GM19025 (cell line): ENCODE results near the gene GLRB.
"Not testable (repeated sequence)": the region's sequence is repeated elsewhere in the genome, so short reads cannot be mapped to it uniquely, and the experiment has no call there.

Experiments
- ATAC-seq: cut with Tn5 transposase; IDR thresholded peaks from one replicate; pipeline ENCODE4 v1.9.1; 2021; ENCODE audit warnings: mild to moderate bottlenecking, low read depth, moderate library complexity; ENCODE audit not compliant: unreplicated experiment

GLRB gene

DNA sequence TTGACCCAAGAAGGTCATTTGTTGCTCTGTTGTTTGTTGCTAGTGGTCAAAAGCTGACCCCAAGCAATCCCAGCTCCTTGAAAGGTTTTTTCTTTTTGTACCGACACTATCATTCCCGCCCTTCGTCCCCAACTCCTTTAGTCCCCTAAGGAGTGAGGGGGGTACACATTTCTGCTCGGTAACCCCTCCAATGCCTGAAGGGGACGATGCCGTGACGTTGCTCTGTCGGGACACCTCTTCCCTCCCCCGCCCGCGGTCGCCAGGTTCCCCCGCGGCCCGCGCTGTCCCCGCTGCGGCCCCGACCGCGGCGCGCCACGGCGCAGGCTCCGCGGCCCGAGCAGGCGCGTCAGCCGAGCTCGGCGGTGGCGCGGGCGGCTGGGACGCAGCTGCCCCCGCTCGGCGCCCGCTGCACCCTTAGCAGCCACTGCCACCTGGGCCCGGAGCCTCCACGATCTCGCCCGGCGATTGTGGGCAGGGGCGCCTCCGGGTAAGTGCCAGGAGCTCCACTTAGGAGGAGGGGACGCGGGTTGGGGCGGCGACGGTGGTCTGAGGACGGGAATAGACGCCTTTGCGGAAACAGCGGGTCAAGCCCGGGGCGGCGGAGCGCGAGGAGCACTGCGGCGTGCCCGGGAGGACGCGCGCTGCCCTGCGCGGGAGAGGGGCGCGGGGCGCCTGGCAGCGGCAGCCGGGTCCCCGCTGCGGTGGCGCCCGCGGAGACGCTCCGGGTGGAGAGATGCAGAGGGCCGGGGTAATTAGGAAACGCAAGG is at the start of gene GLRB:
Gene GLRB, plus strand, starts transcription at position 340 of the 767 bp plus-strand sequence. CDS start 1,875 bp downstream, outside the sequence.
- ATAC-seq: no peak

DNA sequence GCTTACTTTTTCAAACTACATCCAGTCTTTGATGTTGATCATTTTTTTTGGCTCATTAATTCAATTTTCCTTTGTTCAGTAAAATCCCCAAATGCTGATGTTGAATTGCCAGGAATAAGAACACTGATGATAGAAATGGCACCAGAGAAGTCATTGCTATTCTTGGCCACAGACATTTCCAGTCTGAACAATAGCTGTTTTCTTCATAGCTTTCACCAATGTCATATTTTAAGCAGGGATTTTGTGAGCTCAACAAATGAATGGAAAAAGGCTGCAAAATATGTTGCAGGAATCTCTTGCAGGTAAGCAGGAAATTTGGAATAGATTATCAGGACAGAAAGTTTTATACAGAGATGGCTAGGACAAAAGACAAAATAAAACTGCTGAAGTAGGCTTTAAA is 40.5 kb upstream of the GLRB start:
- ATAC-seq: no peak

DNA sequence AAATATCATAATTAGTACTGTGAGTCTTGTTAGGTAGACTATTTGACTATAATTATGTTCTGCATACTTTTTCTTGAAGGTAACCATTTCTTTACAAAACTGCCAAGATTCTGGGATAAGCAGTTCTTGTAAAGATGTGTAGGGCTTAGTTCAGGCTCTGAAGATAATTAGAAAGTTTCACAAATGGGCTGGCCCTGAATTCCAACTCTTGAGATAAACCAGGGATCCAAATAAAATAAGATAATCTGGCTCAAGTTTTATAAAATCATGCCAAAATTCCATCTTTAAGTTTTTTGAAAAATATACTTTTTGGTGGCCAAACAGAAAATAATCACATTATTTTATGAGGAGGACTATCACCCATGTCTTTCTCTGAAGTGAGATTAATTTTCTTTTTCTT is 35.5 kb upstream of the GLRB start:
- ATAC-seq: no peak

GRCh38 chr4:157043131-157043530 is 32.8 kb upstream of the GLRB start:
- no peak for ATAC-seq

DNA sequence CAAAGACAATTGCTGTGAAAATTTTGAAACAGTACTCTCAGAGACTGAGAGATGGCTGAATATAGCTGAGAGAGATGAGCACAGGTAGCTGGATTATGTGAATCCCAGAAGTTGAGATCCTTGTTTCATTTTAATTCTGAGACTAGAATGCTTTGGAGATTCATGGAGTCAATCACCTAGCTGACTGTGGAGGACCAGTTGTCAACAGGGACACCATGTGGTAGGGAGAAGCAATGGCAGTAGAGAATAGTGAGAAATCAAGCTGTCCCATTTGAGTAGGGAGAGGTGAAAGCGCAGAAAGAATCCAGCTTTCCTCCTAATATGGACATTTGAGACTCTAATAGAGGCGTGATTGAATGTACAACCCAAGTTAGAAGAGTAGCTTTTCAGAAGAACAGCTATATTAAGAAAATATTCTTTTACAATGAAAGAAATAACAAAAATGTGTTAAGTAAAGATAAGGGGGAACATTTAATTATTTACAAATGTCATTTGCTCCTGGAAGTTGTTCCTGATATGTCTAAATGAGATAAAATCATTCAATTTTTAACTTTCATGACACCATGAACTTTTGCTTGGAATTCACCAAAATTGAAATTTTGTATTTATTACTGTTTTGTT is 30.3 kb upstream of the GLRB start:
- peak; percentile 62 for ATAC-seq

GRCh38 chr4:157048248-157048647 is 27.7 kb upstream of the GLRB start:
- no peak for ATAC-seq

GRCh38 chr4:157050561-157050960 is 25.4 kb upstream of the GLRB start:
- no peak for ATAC-seq

DNA sequence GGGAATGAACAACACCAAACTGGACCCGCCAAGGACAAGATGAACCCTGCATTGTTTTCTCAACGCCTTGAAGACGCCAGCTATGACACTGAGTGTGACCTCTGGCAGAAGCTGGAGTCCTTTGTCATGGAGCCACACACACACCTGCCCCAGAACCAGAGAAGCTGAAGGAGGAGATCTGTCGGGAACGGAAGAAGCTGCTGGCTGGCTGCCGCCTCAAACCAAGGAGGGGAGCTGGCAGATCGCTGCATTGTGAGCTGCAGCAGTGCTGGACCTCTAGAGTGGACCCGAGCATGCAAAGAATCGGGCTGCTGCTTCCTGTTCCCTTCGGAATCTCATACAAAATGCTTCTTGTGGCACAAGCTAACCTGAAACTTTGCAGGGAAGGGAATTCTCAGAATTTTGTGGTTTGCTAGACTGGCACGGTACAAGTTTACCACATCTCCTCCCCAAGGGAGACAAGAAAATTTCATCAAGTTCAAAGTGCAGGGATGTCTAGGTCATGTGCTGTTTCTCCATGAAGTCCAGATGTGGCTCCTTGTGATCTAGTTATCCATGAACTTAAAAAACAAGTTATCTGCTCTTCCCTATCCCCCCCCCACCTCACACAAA is 23.4 kb upstream of the GLRB start:
- no peak for ATAC-seq

- ATAC-seq: no peak
Measured at GRCh38 chr4:157057218-157057617, 18.7 kb upstream of the GLRB start.

DNA sequence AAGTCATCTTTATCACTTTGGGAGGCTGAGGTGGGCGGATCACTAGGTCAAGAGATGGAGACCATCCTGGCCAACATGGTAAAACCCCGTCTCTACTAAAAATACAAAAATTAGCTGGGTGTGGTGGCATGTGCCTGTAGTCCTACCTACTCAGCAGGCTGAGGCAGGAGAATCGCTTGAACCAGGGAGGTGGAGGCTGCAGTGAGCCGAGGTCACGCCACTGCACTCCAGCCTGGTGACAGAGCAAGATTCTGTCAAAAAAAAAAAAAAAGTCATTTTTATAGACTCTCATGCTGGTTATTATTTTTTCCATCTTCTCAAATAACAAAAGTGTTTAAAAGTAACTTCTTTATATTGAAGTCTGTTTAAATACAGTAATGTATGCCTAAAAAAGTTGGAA is 17.1 kb upstream of the GLRB start:
- not testable (repeated sequence) for ATAC-seq

DNA sequence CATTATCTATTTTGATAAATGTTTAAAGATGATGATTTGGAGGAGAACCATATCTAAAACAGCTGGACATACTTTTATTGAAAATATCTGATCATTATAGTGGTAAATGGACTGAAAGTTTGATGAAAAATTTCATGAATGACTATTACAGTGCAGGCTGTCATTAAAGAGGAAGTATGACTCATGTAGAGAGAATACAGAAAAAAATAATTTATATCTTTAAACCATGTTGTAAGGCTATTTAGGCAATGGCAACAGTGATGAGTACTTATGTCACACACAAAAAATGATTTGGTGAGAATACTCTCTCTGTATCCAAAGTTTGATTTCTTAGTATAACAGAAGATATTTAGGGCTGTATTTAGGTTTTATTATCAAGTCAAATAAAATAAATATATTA is 3.9 kb upstream of the GLRB start:
- no peak for ATAC-seq

DNA sequence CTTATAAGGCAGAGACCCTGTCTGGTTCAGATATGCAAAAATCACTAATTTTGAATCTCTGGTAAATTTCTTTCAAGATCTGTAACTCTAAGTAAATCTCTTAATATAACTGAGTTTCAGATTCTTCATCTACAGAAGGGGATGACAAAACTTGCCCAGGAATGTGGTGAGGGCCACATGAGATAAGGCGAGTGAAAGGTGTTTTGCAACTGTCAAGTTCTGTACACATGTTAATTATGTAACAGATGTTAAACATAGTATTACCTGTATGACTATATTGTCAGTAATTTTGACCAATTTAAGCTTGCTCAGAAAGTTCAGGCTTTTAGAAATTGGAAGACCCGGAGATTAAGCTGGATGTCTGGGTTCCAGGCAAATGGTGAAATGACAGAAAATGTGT is 549 bp upstream of the GLRB start:
- no peak for ATAC-seq

DNA sequence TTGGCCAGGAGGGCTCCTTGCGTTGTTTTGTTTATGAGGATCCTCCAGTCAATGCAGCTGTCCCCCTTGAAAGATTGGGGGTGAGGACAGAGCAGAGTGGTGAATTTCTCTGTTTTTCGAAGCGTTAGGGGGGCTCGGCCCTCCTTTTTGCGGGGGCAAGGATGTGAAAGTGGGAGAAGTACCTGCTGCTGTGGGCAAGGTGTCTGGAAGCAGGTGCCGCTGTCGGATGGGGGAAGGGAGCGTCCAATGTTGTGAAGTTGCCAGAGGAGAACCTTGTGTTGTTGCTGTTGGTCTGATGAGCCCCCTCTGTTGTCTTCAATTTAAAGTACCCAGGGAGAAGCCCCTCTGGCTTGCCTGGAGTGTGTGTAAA is 613 bp downstream of the GLRB start:
- no peak for ATAC-seq

DNA sequence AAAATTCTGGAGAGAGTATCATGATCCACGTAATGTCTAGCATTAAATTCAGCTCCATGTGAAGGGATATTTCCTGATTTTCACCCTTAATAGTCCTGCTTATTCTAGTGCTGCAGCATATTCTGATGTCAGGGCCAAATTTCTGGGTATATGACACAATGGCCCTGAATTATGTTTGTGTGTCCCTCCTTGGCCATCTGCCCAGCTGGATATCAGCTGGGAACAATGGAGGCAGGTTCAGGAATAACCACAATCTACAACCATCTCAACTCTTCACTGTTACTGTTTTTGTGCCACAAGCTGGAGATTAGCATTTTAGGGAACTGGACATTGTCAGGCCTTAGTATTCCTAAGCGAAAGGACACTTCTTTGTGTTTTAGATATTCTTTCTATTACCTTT is 3.5 kb downstream of the GLRB start:
- no peak for ATAC-seq

DNA sequence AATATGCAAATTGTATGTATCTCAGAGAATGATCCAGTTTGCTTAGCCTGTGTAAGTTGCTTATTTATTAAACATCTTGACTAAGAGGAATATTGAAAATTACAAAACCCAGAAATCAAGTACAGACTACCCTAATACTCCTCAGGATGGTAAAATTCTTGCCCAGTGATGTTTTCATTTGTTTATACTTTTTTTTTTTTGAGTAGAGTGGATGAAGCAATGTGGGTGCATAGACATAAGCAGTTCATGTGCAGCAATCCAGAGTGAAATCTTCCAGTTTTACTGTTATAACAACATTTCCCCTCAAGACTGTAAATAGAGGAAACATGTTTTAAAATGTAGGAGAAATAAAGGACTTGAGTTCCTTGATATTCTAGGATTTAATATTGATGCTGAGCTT is 4.7 kb downstream of the GLRB start:
- ATAC-seq: no peak

- no peak for ATAC-seq
Measured at GRCh38 chr4:157095716-157096115, 19.8 kb downstream of the GLRB start.

DNA sequence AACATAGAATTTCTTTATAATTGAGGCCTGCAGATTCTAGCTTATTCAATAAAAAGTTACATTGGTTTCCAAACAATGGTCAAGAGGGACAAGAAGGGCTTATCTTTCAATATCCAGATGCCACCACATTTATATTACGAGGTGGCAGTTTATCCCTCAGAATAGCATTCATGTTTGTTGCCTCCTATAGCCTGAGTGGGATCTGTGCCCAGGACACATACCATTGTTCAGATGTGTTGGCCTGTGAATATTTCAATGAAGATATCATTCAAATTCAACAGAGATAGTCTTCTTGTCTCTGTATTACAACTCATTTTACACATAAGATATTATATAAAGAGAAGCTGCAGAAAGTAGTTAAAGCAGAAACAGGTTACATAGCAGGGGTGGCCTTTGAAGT is 20.5 kb downstream of the GLRB start:
- no peak for ATAC-seq

- ATAC-seq: no peak
Measured at GRCh38 chr4:157099506-157099905, 23.6 kb downstream of the GLRB start.

DNA sequence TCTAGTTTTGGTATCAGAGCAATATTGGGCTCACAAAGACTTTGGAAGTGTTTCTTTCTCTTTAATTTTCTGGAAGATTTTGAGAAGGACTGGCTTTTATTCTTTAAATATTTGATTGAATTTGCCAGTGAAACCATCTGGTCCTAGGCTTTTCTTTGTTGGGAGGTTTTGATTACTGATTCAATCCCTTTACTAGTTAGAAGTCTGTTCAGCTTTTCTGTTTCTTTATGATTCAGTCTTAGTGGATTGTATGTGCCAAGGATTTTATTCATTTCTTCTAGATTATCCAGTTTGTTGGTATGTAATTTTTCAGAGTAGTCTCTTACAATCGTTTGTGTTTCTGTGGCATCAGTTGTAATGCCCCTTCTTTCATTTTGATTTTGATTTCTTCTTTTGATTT is 28.6 kb downstream of the GLRB start:
- no peak for ATAC-seq

- ATAC-seq: no peak
Measured at GRCh38 chr4:157114671-157115070, 38.7 kb downstream of the GLRB start.

GRCh38 chr4:157115613-157116335 is 39.8 kb downstream of the GLRB start:
- ATAC-seq: no peak
